ENCODE measurements around the gene ZNF672. TPM values are rescaled to one million over a fixed set of nuclear protein-coding genes. Genes with fewer than 3 reads are reported as not detected.

ZNF672 gene
- total RNA-seq, 1 donor from 2014 or later, result 36.1 TPM

GRCh38 chr1:248858891-248859889 is 21.2 kb downstream of the ZNF672 start, which contains the start of gene ZNF692:
TSS of gene ZNF692 (minus strand) at chr1:248859085. CDS start at chr1:248858309, 776 bp downstream.
- Mint-ChIP-seq H3K27me3 (ENCODE audit: low read depth) (peaks cover 10% of the 10 kb centered on the region), H3K27ac (peak within 1 kb of the TSS; percentile 97), H3K4me3 (peak within 1 kb of the TSS; percentile 82), H3K9me3 (no peaks in the 10 kb centered on the region), H3K4me1 (peaks cover 46% of the 10 kb centered on the region), H3K36me3 (peaks cover 5% of the 10 kb centered on the region)
- DNase-seq (ENCODE audit: low spot score in 2 of 2, unreplicated experiment in 2 of 2), result peak; percentile 88 to 95
- TF ChIP-seq CTCF (IDR thresholded peaks at IDR 0.05; ENCODE audit: unreplicated experiment), result no peak

GRCh38 chr1:248860007-248860406 is 22.0 kb downstream of the ZNF672 start:
- no peak for DNase-seq (ENCODE audit: low spot score in 2 of 2, unreplicated experiment in 2 of 2)
- Mint-ChIP-seq H3K4me1 (peaks cover 47% of the 10 kb centered on the region), H3K27ac (peak overlapping the region; percentile 93), H3K36me3 (peaks cover 4% of the 10 kb centered on the region), H3K27me3 (ENCODE audit: low read depth) (peaks cover 10% of the 10 kb centered on the region), H3K4me3 (peak overlapping the region; percentile 82), H3K9me3 (no peaks in the 10 kb centered on the region)
- no peak for TF ChIP-seq CTCF (IDR thresholded peaks at IDR 0.05; ENCODE audit: unreplicated experiment)

GRCh38 chr1:248861616-248862015 is 23.6 kb downstream of the ZNF672 start:
- H3K9me3 Mint-ChIP-seq, result no peaks in the 10 kb centered on the region
- no peak for DNase-seq (ENCODE audit: low spot score in 2 of 2, unreplicated experiment in 2 of 2)
- H3K27ac Mint-ChIP-seq, result no peak overlapping the region
- H3K36me3 Mint-ChIP-seq, result no peaks in the 10 kb centered on the region
- peaks cover 44% of the 10 kb centered on the region for H3K4me1 Mint-ChIP-seq
- H3K4me3 Mint-ChIP-seq, result no peak overlapping the region
- no peak for TF ChIP-seq CTCF (IDR thresholded peaks at IDR 0.05; ENCODE audit: unreplicated experiment)
- H3K27me3 Mint-ChIP-seq (ENCODE audit: low read depth), result peaks cover 10% of the 10 kb centered on the region

- H3K9me3 Mint-ChIP-seq, result no peaks in the 10 kb centered on the region
- H3K27me3 Mint-ChIP-seq (ENCODE audit: low read depth), result peaks cover 10% of the 10 kb centered on the region
- TF ChIP-seq CTCF (IDR thresholded peaks at IDR 0.05; ENCODE audit: unreplicated experiment), result no peak
- H3K4me3 Mint-ChIP-seq, result peak overlapping the region; percentile 73
- H3K27ac Mint-ChIP-seq, result no peak overlapping the region
- no peak for DNase-seq (ENCODE audit: low spot score in 2 of 2, unreplicated experiment in 2 of 2)
- H3K36me3 Mint-ChIP-seq, result no peaks in the 10 kb centered on the region
- H3K4me1 Mint-ChIP-seq, result peaks cover 34% of the 10 kb centered on the region
These were observed 24.6 kb downstream of the ZNF672 start for GRCh38 chr1:248862695-248862997.

DNA sequence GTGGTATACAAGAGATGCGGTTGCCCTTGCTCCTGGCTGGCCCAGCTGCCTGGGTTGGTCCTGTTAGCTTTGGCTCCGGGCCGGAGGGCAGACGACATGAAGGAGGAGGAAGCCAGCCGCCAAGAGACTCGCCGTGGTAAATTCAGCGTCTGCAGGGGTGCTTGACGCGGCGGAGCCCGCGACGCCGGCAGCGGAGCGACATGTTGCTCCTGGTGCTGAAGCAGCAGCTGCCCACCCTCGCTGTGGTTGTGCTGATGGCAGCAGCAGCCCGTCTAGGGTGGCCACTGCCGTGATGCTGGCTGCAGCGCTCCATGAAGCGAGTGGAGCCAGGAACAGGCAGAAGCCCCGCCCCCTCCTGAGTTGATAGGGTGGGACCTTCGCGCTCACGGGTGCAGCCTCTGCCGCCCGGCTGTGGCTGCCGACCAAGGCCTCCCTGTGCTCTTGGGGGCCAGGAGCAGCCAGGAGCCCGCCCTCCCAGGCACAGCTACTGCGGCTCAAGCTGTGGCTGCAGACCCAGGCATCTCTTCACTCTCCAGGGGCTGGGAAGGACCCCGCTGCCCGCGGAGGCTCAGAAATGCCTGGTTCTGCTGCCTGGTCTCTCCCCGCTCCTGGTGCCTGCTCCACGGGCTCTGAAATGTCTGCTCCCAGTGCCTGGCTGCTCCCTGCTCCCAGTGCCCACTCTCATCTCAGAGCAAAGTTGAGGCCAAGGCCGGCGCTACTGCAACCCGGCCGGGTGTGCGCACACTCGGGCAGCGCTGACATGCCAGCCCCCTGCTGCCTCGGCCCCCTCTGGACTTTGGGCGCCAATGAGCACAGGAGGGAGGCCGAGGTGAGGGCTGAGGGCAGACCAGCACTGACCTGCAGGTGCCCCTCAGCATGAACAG is 25.2 kb downstream of the ZNF672 start:
- DNase-seq (ENCODE audit: low spot score in 2 of 2, unreplicated experiment in 2 of 2), result peak; percentile 65 to 82
- Mint-ChIP-seq H3K36me3 (no peaks in the 10 kb centered on the region), H3K27me3 (ENCODE audit: low read depth) (peaks cover 10% of the 10 kb centered on the region), H3K4me3 (peak overlapping the region; percentile 73), H3K9me3 (no peaks in the 10 kb centered on the region), H3K4me1 (peaks cover 28% of the 10 kb centered on the region), H3K27ac (no peak overlapping the region)
- TF ChIP-seq CTCF (IDR thresholded peaks at IDR 0.05; ENCODE audit: unreplicated experiment), result no peak

Measured in mesothelial cell of epicardium (in vitro differentiated cells).